Motor neuron (in vitro differentiated cells): Measurements from ENCODE around the gene MRM3. TPM values are rescaled to one million over a fixed set of nuclear protein-coding genes. Genes with fewer than 3 reads are reported as not detected.
"Not testable (repeated sequence)": the region's sequence is repeated elsewhere in the genome, so short reads cannot be mapped to it uniquely, and the experiment has no call there.

ENCODE experiments used
- ATAC-seq, 8 experiments: fragments of 200-7000 bp; cut with Tn5 transposase; replicated peaks in 6 of 8; 2 replicates each; pipeline ENCODE4 v1.8.0; 2021; ENCODE audit warnings: mild to moderate bottlenecking in 8 of 8, moderate library complexity in 8 of 8
- H3K27ac ChIP-seq, 2 donors: fragments of 250-450 bp; sonication (Bioruptor Pico); 2 replicates each; pipeline ENCODE4 v1.9.0; 2021; ENCODE audit warnings: antibody characterized with exemption in 2 of 2, mild to moderate bottlenecking in 2 of 2, moderate library complexity in 1 of 2
- H3K4me1 ChIP-seq, 2 donors: fragments of 250-450 bp; sonication (Bioruptor Pico); replicated peaks in 1 of 2; 2 replicates each; pipeline ENCODE4 v1.6.1; 2021; ENCODE audit warnings: antibody characterized with exemption in 2 of 2, mild to moderate bottlenecking in 2 of 2, moderate library complexity in 1 of 2
- H3K4me3 ChIP-seq, 5 donors: fragments of 250-450 bp; sonication (Bioruptor Pico); 2 replicates each; pipeline ENCODE4 v1.9.0; 2021; ENCODE audit warnings: antibody characterized with exemption in 5 of 5, mild to moderate bottlenecking in 5 of 5, moderate library complexity in 4 of 5
- WGBS, 10 experiments: fragments of 450-650 bp; shearing (Covaris generic); methylation state at CpG; one replicate each; pipeline ENCODE4 v1.0.0; 2022; 5-methylcytosine and 5-hydroxymethylcytosine counted together
- in situ Hi-C, 9 experiments: fragments of 400-800 bp; cut with MboI; loops; one replicate each; pipeline ENCODE4 v1.15.0; 2021; ENCODE audit warnings: low sequenced_read_pairs in 9 of 9, low pct_unique_long_range_greater_than_20kb in 2 of 9; ENCODE audit not compliant: unreplicated experiment in 9 of 9
- total RNA-seq, 8 experiments: library from RNA; unstranded; fragments of 300-600 nt; gene quantifications; 2 replicates each; pipeline versions ENCODE4 v1.2.3 to v1.2.4, GENCODE V29; 2022

Gene MRM3
- total RNA-seq, 8 experiments from 2014 or later: 13.4 to 30.6 (median 20.9) TPM

DNA sequence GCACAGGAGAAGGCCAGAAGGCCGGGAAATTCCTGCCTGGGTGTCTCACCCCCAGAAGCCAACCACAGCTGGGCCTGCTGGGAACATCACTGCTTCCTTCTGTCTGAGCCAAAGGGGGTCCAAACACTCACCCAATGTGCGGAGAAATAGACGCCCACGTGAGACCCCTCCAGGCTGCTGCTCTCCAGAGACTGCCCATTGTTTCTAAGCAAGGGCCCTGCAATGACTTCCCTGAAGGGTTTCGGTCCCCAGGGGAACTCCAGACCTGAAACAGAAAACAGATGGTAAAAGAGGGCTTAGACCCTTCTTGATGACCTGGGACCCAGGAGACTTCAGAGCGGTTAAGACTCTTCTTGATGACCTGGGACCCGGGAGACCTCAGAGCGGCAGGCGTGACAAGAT is 41.3 kb downstream of the MRM3 start:
- H3K4me3 ChIP-seq: no peak overlapping the region
- WGBS, 10 experiments: 78 to 100% (median 97%) methylated on average over 1 to 6 of the region's 9 CpGs; no CpG with 5 or more reads in 3 of the 10 experiments
- no peak for ATAC-seq
- H3K27ac ChIP-seq: no peak overlapping the region
- no peaks in the 10 kb centered on the region for H3K4me1 ChIP-seq
- in situ Hi-C loops: no loop called here

DNA sequence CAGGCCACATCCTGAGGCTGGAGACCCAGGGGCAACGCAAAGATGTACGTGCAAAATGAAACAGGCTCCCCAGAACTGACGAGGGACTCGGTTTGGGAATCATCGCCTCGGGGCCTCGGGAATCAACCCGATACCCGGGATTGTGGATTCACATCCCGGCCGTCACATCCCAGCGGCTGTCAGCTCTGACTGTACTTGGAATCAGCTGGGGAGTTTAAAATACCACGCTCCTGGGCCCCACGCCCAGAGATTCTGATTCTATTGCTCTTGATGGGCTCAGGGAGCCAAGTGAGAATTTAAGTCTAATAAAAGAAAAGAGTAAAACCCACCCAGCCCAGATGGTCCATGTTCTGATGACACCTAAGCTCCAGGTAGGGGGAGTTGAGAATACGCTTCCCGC is 42.2 kb downstream of the MRM3 start:
- no peak for ATAC-seq
- 70 to 100% (median 96%) methylated on average over 3 to 7 of the region's 16 CpGs; no CpG with 5 or more reads in 4 of the 10 experiments for WGBS, 10 experiments

DNA sequence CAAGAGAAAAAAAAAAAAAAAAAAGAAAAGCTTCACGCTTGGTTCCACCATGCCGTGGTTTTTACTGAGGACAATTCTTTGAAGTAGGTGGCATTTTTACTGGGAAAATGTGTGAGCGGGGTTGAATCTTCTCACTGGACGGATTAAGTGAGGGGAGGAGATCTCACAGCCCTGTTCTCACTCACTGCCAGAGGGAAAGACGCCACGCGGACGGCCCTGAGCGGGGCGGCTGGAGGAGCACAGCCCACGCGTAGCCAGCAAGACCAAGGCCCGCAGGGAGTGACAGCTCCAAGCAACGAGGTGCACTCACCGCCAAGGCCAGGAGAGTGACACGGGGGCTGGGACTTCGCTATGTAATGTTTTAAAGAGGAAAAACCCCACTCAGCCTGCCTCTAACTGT is 43.1 kb downstream of the MRM3 start:
- Histone ChIP-seq H3K27ac (no peak overlapping the region), H3K4me3 (no peak overlapping the region), H3K4me1 (no peaks in the 10 kb centered on the region)
- WGBS, 10 experiments: 72 to 100% (median 94%) methylated on average over 1 to 6 of the region's 17 CpGs; no CpG with 5 or more reads in 4 of the 10 experiments
- in situ Hi-C loops: no loop called here
- no peak for ATAC-seq

More for the DNA sequence above, 42.2 kb downstream of the MRM3 start:
- Histone ChIP-seq H3K4me3 (no peak overlapping the region), H3K4me1 (no peaks in the 10 kb centered on the region), H3K27ac (no peak overlapping the region)
- in situ Hi-C loops: no loop called here

DNA sequence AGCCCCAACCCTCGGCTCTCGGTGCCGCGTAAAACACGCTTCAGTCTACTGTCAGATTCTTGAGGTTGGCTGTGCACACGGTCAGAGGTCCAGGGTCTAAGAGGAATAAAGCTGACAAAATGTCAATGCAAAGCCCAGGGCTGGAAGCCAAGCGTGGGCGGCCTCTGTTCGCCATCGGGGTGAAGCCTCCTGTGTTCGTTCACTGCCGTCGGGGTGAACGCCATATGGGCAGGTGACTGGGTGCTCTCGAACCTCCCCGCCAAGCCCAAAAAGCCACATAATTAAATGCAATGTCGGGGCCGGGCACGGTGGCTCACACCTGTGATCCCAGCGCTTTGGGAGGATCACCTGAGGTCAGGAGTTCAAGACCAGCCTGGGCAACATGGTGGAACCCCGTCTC is 44.6 kb downstream of the MRM3 start:
- in situ Hi-C loops: no loop called here

DNA sequence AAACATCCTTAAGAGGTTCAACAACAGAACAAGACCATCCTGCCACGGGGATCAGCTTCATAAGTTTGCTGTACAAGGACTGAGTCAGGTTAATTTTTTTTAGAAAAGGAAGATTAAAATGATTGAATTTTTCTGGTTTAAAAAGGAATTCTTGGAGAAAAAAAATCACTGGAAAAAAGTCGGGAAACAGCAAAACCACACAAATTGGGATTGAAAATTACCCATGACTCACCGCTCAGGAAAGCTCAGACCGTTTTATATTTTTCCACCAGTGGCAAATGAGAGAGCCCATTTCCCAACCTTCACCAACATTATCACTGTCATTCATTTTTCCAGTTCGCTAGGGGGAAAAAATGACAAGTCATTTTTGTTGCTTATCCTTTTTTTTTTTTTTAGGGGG is 46.6 kb downstream of the MRM3 start:
- ATAC-seq: no peak
- Histone ChIP-seq H3K4me3 (no peak overlapping the region), H3K4me1 (no peaks in the 10 kb centered on the region), H3K27ac (no peak overlapping the region)
- in situ Hi-C loops: no loop called here
- 7 to 100% (median 93%) methylated on average over 1 to 5 of the region's 5 CpGs for WGBS, 10 experiments

More for the DNA sequence above, 44.6 kb downstream of the MRM3 start:
- ATAC-seq: no peak
- 33 to 100% (median 94%) methylated on average over 1 to 15 of the region's 21 CpGs; no CpG with 5 or more reads in 5 of the 10 experiments for WGBS, 10 experiments
- H3K4me3 ChIP-seq: no peak overlapping the region
- no peaks in the 10 kb centered on the region for H3K4me1 ChIP-seq
- no peak overlapping the region for H3K27ac ChIP-seq

DNA sequence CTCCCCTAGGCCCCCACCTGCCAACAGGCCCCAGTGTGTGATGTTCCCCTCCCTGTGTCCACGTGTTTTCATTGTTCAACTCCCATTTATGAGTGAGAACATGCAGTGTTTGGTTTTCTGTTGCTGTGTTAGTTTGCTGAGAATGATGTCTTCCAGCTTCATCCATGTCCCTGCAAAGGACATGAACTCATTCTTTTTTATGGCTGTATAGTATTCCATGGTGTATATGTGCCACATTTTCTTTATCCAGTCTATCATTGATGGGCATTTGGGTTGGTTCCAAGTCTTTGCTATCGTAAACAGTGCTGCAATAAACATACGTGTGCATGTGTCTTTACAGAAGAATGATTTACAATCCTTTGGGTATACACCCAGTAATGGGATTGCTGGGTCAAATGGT is 47.5 kb downstream of the MRM3 start:
- in situ Hi-C loops, H3K4me1 ChIP-seq, H3K27ac ChIP-seq, H3K4me3 ChIP-seq, ATAC-seq: not testable (repeated sequence)
- 100% methylated on average over 1 of the region's 3 CpGs; no CpG with 5 or more reads in 9 of the 10 experiments for WGBS, 10 experiments

DNA sequence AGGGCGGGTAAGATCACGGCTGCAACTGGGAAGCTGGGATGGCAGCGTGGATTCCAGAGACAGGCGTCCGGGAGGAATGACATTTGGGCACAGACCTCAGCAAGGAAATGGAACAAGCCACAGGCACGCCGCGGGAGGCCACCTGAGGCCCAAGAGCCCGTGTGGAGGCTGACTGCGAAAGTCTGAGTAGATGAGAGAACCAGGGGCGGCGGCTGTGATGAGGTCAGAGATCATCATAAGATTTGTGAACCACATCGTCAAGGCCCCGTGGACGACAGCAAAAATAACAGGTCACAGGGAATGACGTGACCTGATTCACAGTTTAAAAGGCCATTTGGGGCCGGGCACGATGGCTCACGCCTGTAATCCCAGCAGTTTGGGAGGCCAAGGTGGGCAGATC is 48.2 kb downstream of the MRM3 start:
- Histone ChIP-seq H3K4me1 (no peaks in the 10 kb centered on the region), H3K4me3 (no peak overlapping the region), H3K27ac (no peak overlapping the region)
- ATAC-seq: no peak
- 50 to 93% (median 81%) methylated on average over 2 to 10 of the region's 19 CpGs; no CpG with 5 or more reads in 4 of the 10 experiments for WGBS, 10 experiments
- in situ Hi-C loops: no loop called here

DNA sequence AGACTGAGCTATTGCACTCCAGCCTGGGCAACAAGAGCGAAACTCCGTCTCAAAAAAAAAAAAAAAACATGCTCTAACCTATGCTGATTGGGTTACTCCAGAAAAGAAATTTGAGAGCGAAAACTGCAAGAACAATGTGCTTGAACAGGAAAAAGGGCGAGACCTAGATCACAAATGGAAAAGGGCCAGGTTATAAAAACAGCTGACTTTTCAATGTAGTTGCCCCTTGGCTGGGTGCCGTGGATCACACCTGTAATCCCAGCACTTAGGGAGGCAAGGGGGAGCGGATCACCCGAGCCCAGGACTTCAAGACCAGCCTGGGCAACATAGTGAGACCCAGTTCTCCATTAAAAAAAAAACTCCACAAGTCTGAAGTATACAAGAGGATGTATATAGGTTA is 48.8 kb downstream of the MRM3 start:
- Histone ChIP-seq H3K4me3 (no peak overlapping the region), H3K4me1 (no peaks in the 10 kb centered on the region), H3K27ac (no peak overlapping the region)
- WGBS, 10 experiments: 64 to 100% (median 87%) methylated on average over 1 to 6 of the region's 7 CpGs; no CpG with 5 or more reads in 2 of the 10 experiments
- in situ Hi-C loops: no loop called here
- no peak for ATAC-seq

DNA sequence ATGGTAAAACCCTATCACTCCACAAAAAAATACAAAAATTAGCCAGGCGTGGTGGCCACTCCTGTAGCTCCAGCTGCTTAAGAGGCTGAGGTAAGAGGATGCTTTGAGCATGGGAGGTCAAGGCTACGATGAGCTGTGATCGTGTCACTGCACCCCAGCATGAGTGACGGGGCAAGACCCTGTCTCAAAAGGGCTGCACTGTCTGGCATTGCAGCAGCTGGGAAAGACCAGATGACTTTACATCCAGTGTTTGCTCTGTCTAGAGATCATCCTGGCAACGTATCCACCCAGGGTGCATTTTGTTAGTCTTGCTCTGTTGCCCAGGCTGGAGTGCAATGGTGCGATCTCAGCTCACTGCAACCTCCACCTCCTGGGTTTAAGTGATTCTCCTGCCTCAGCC is 52.0 kb downstream of the MRM3 start:
- 83 to 100% (median 90%) methylated on average over 1 to 4 of the region's 6 CpGs; no CpG with 5 or more reads in 7 of the 10 experiments for WGBS, 10 experiments

DNA sequence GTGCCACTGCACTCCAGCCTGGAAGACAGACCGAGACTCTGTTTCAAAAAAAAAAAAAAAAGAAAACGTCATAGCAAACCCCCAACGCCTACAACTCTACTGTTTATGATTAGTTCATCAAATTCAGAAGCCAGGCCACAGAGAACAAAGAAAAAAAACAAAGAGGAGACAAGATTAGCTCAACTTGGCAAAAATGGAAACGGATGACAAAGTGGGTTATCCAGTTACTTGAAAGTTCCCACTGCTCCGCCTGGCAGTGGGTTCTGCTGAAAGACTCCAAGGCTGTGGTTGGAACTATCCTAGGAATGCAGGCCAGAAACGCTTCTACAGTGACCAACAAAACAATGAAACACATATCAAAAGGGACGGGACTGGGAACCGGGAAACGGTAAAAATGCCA is 53.1 kb downstream of the MRM3 start:
- WGBS, 10 experiments: 4 to 100% (median 82%) methylated on average over 1 to 8 of the region's 9 CpGs; no CpG with 5 or more reads in 1 of the 10 experiments
- peak in 4 of 8 experiments; percentile 67 to 80 (median 70) for ATAC-seq
- no peaks in the 10 kb centered on the region for H3K4me1 ChIP-seq
- in situ Hi-C loops: no loop called here
- no peak overlapping the region for H3K4me3 ChIP-seq
- H3K27ac ChIP-seq: no peak overlapping the region

More for the DNA sequence above, 52.0 kb downstream of the MRM3 start:
- Histone ChIP-seq H3K27ac (no peak overlapping the region), H3K4me1 (no peaks in the 10 kb centered on the region), H3K4me3 (no peak overlapping the region)
- in situ Hi-C loops: no loop called here
- no peak for ATAC-seq

DNA sequence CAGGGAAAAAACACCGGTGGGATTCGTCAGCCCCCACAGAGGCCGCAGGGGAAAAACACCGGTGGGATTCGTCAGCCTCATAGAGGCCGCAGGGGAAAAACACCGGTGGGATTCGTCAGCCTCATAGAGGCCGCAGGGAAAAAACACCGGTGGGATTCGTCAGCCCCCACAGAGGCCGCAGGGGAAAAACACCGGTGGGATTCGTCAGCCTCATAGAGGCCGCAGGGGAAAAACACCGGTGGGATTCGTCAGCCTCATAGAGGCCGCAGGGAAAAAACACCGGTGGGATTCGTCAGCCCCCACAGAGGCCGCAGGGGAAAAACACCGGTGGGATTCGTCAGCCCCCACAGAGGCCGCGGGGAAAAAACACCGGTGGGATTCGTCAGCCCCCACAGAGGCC is 53.6 kb downstream of the MRM3 start:
- in situ Hi-C loops, H3K27ac ChIP-seq, H3K4me1 ChIP-seq, H3K4me3 ChIP-seq, ATAC-seq: not testable (repeated sequence)
- no CpG with 5 or more reads among the region's 27 CpGs for WGBS, 10 experiments

DNA sequence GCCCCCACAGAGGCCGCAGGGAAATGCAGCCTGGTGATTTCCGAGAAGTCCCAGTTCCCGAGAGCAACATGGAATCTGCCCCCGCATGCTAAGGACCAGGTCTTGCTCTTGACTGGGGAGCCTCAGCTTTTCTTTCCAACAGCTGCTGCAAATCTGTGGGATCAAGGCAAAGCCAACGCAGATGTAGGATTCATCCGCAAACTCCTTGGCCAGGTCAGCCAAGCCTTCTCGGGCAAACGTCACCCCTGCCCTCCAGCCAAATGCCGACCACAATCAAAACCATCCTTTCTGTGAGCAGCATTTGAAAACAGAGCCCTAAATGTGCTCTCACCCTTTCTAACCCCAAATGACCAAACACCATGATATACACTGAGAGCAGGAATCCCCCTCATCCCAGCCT is 54.0 kb downstream of the MRM3 start:
- in situ Hi-C loops: no loop called here
- WGBS, 10 experiments: 100% methylated on average over 1 of the region's 9 CpGs; no CpG with 5 or more reads in 9 of the 10 experiments
- Histone ChIP-seq H3K4me1 (no peaks in the 10 kb centered on the region), H3K4me3 (no peak overlapping the region), H3K27ac (no peak overlapping the region)
- ATAC-seq: no peak

DNA sequence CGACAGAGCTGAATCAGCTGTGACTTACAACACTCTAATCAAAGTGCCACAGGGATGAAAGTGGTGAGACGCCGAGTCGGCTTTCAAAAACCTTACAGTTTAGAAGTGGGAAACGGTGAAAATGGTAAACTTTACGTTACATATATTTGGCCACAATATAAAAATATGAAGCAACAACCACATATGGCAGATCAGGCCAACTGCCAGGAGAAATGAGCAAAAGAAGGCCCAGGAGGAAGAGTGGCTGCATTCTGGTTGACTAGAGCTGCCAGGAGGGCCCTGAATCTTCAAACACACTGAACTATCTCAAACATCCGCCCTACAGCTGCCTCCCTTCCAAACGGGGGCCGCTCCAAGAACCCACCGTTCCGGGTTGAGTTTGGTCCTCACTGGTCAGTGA is 56.3 kb downstream of the MRM3 start:
- Histone ChIP-seq H3K4me1 (no peaks in the 10 kb centered on the region), H3K4me3 (no peak overlapping the region), H3K27ac (no peak overlapping the region)
- ATAC-seq: no peak
- 70 to 100% (median 98%) methylated on average over 1 to 9 of the region's 11 CpGs; no CpG with 5 or more reads in 3 of the 10 experiments for WGBS, 10 experiments
- in situ Hi-C loops: no loop called here

DNA sequence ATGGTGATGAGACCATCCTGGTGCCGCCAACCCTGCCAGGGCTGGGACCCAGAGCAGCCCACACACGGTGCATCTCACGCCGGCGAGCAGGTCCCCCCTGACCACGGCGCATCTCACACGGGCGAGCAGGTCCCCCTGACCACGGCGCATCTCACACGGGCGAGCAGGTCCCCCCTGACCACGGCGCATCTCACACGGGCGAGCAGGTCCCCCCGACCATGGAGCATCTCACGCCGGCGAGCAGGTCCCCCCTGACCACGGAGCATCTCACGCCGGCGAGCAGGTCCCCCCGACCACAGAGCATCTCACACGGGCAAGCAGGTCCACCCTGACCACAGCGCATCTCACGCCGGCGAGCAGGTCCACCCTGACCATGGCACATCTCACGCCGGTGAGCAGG is 59.2 kb downstream of the MRM3 start:
- no peak overlapping the region for H3K27ac ChIP-seq
- in situ Hi-C loops: no loop called here
- no peaks in the 10 kb centered on the region for H3K4me1 ChIP-seq
- no peak overlapping the region for H3K4me3 ChIP-seq
- 83 to 90% (median 85%) methylated on average over 2 to 17 of the region's 33 CpGs; no CpG with 5 or more reads in 6 of the 10 experiments for WGBS, 10 experiments
- no peak for ATAC-seq
